Suprapubic skin (tissue), 4 donors: ENCODE measurements around the gene CCL26. TPM values are rescaled to one million over a fixed set of nuclear protein-coding genes. Genes with fewer than 3 reads are reported as not detected.

Experiments
- DNase-seq, 2 donors: peaks; one replicate each; pipeline ENCODE4 v3.0.0-alpha.2; 2019; ENCODE audit warnings: low spot score in 2 of 2
- H3K27ac ChIP-seq: fragments of 200-600 bp; sonication (generic); one replicate; pipeline ENCODE4 v1.5.1; 2019
- H3K27me3 ChIP-seq: fragments of 200-600 bp; sonication (generic); one replicate; pipeline ENCODE4 v1.5.1; 2019
- H3K36me3 ChIP-seq: fragments of 200-600 bp; sonication (generic); one replicate; pipeline ENCODE4 v1.5.1; 2019
- H3K4me1 ChIP-seq: fragments of 200-600 bp; sonication (generic); one replicate; pipeline ENCODE4 v1.5.1; 2019
- H3K4me3 ChIP-seq: fragments of 200-600 bp; sonication (generic); one replicate; pipeline ENCODE4 v1.5.1; 2019; ENCODE audit warnings: mild to moderate bottlenecking
- H3K9me3 ChIP-seq: fragments of 200-600 bp; sonication (generic); one replicate; pipeline ENCODE4 v1.5.1; 2019
- EP300 ChIP-seq: sonication (generic); formaldehyde crosslinking; IDR thresholded peaks from one replicate; pipeline ENCODE4 v1.6.1; 2017; ENCODE audit warnings: antibody characterized with exemption
- POLR2A ChIP-seq, 2 donors: fragments of 450-650 bp; IDR thresholded peaks; one replicate each; pipeline ENCODE4 v1.6.1; 2017; ENCODE audit warnings: antibody characterized with exemption in 2 of 2, mild to moderate bottlenecking in 2 of 2, moderate library complexity in 2 of 2
- POLR2AphosphoS5 ChIP-seq, 3 donors: sonication (generic); formaldehyde crosslinking; IDR thresholded peaks; one replicate each; pipeline ENCODE4 v1.6.1; 2017; ENCODE audit warnings: antibody characterized with exemption in 3 of 3
- WGBS: methylation state at CpG from one replicate; pipeline ENCODE4 v1.1.5; 2018; 5-methylcytosine and 5-hydroxymethylcytosine counted together
- total RNA-seq, 4 donors: library from RNA; depleted of rRNA; stranded (reverse); fragments of >200 nt; gene quantifications; one replicate each; pipeline ENCODE4 v1.1.0, GENCODE V29; 2016
- TF ChIP-seq, protein P1 (sequence below), 2 donors: fragments of 200-600 bp in 1 of 2; fragments of 450-650 bp in 1 of 2; sonication (generic) in 1 of 2; IDR thresholded peaks; one replicate each; pipeline ENCODE4 v1.5.1; 2016 to 2019; ENCODE audit warnings: antibody characterized with exemption in 2 of 2, mild to moderate bottlenecking in 1 of 2, moderate library complexity in 1 of 2

Gene CCL26
- total RNA-seq, 4 donors from 2014 or later: not detected

DNA sequence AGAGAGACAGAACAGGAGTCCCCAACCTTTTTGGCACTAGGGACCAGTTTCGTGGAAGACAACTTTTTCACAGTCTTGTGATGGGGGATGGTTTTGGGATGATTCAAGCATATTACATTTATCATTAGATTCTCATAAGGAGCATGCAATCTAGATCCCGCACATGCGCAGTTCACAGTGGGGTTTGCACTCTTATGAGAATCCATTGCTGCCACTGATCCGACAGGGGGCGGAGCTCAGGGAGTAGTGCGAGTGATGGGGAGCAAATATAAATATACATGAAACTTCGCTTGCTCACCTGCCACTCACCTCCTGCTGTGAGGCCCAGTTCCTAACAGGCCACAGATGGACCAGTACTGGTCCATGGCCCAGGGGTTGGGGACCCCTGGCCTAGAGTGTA lies 14.2 kb downstream of the CCL26 start:
- no peak for DNase-seq

DNA sequence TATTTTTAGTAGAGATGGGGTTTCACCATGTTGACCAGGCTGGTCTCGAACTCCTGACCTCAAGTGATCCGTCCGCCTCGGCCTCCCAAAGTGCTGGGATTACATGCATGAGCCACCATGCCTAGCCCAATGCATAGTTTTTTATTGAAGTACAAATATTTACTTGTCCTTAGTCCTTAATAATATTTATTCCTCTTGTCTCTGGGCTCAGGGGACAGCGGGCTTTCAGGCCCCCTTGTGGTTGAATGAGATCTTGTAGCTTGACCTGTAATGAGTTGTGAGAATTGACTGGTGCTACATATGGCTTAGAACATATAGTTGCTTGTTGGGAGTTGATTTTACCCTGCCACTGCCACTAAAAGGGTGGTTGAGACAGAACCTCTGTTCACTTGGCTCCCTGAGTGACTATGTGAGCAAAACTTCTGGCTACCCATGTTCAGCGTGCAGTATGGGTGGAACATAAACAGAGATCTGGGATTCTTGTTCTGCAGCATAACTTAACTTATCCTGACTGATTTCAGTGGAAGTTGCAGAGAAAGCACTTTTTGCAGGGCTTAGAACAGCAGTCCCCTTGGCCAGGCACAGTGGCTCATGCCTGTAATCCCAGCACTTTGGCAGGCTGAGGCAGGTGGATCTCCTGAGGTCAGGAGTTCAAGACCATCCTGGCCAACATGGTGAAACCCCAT lies 14.9 kb downstream of the CCL26 start:
- H3K27ac ChIP-seq: no peak overlapping the region
- H3K36me3 ChIP-seq: no peaks in the 10 kb centered on the region
- H3K4me3 ChIP-seq: no peak overlapping the region
- no peak for DNase-seq
- TF ChIP-seq POLR2AphosphoS5 (IDR thresholded peaks at IDR 0.05) (no peak), EP300 (no peak), POLR2A (IDR thresholded peaks at IDR 0.05) (no peak)
- TF ChIP-seq, protein P1, sequence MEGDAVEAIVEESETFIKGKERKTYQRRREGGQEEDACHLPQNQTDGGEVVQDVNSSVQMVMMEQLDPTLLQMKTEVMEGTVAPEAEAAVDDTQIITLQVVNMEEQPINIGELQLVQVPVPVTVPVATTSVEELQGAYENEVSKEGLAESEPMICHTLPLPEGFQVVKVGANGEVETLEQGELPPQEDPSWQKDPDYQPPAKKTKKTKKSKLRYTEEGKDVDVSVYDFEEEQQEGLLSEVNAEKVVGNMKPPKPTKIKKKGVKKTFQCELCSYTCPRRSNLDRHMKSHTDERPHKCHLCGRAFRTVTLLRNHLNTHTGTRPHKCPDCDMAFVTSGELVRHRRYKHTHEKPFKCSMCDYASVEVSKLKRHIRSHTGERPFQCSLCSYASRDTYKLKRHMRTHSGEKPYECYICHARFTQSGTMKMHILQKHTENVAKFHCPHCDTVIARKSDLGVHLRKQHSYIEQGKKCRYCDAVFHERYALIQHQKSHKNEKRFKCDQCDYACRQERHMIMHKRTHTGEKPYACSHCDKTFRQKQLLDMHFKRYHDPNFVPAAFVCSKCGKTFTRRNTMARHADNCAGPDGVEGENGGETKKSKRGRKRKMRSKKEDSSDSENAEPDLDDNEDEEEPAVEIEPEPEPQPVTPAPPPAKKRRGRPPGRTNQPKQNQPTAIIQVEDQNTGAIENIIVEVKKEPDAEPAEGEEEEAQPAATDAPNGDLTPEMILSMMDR (IDR thresholded peaks at IDR 0.05): peak in 1 of 2 donors; percentile 18
- H3K27me3 ChIP-seq: no peaks in the 10 kb centered on the region
- no peaks in the 10 kb centered on the region for H3K9me3 ChIP-seq
- 91% methylated on average over 6 of the region's 6 CpGs for WGBS
- H3K4me1 ChIP-seq: no peaks in the 10 kb centered on the region

More for the DNA sequence above, 14.2 kb downstream of the CCL26 start:
- Histone ChIP-seq H3K36me3 (no peaks in the 10 kb centered on the region), H3K9me3 (no peaks in the 10 kb centered on the region), H3K4me1 (no peaks in the 10 kb centered on the region), H3K27ac (no peak overlapping the region), H3K4me3 (no peak overlapping the region), H3K27me3 (no peaks in the 10 kb centered on the region)
- TF ChIP-seq POLR2A (IDR thresholded peaks at IDR 0.05): no peak
- no peak for TF ChIP-seq POLR2AphosphoS5 (IDR thresholded peaks at IDR 0.05)
- TF ChIP-seq EP300: no peak
- TF ChIP-seq, protein P1 (IDR thresholded peaks at IDR 0.05): no peak
- WGBS: 85% methylated on average over 7 of the region's 7 CpGs

DNA sequence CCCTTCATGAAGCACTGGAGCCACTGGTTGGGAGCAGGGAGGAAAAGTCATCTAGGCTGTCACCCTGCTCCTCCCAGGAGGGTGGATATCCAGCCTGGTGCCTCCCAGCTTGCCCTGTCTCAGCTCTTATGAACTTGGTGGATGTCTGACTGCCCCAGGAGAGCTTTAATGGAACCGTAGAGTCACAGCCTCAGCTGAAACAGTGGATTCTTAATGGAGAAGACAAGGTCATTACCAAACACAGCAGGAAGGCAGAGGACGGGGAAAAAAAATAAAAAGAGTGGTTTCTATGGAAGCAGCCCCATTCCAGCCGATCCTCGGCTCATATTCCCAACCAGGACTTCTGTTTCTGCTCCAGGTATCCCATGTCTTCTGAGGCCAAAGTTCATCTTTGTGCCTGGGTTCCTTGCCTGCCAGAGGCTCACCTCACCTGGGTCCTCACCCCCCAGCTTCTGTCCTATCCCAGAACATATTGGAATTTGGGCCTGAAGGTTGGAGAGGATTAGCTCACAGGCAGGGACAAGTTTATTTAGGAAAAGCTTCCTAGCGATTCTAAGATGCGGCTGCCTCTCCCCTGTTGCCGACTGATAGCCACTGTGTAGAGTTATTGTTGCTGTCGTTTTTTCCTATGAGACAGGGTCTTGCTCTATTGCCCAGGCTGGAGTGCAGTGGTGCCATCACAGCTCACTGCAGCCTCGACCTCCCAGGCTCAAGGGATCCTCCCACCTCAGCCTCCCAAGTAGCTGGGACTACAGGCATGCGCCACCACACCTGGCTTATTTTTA lies 15.6 kb downstream of the CCL26 start:
- WGBS: 75% methylated on average over 10 of the region's 10 CpGs
- no peaks in the 10 kb centered on the region for H3K36me3 ChIP-seq
- H3K27me3 ChIP-seq: no peaks in the 10 kb centered on the region
- H3K4me3 ChIP-seq: no peak overlapping the region
- TF ChIP-seq, protein P1 (IDR thresholded peaks at IDR 0.05): no peak
- TF ChIP-seq POLR2AphosphoS5 (IDR thresholded peaks at IDR 0.05) (no peak), POLR2A (IDR thresholded peaks at IDR 0.05) (no peak), EP300 (no peak)
- no peak overlapping the region for H3K27ac ChIP-seq
- no peak for DNase-seq
- no peaks in the 10 kb centered on the region for H3K4me1 ChIP-seq
- no peaks in the 10 kb centered on the region for H3K9me3 ChIP-seq

DNA sequence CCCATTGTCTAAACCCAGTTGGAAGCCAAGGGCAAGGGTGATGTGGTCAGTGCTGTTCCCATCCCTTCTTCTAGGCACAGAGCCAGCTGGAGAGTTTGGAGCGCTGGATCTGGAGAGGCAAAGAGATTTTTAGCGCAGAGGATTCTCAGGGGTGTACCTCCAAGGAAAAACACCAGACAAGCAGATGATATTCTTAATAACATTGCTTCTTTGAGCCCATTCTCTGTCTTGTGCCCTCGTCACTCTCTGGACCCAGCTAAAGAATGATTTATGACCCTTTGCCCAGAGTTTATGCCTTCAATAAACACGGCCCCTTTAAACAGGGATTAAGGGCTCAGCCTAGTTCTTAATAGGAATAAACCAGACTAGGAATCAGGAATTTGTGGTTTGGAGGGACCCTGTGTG lies 28.6 kb downstream of the CCL26 start:
- Histone ChIP-seq H3K4me3 (no peak overlapping the region), H3K4me1 (peaks cover 4% of the 10 kb centered on the region), H3K36me3 (no peaks in the 10 kb centered on the region), H3K27me3 (no peaks in the 10 kb centered on the region), H3K27ac (no peak overlapping the region), H3K9me3 (no peaks in the 10 kb centered on the region)
- TF ChIP-seq, protein P1 (IDR thresholded peaks at IDR 0.05): no peak
- TF ChIP-seq POLR2AphosphoS5 (IDR thresholded peaks at IDR 0.05) (no peak), POLR2A (IDR thresholded peaks at IDR 0.05) (no peak), EP300 (no peak)
- WGBS: 64% methylated on average over 4 of the region's 4 CpGs
- DNase-seq: no peak

DNA sequence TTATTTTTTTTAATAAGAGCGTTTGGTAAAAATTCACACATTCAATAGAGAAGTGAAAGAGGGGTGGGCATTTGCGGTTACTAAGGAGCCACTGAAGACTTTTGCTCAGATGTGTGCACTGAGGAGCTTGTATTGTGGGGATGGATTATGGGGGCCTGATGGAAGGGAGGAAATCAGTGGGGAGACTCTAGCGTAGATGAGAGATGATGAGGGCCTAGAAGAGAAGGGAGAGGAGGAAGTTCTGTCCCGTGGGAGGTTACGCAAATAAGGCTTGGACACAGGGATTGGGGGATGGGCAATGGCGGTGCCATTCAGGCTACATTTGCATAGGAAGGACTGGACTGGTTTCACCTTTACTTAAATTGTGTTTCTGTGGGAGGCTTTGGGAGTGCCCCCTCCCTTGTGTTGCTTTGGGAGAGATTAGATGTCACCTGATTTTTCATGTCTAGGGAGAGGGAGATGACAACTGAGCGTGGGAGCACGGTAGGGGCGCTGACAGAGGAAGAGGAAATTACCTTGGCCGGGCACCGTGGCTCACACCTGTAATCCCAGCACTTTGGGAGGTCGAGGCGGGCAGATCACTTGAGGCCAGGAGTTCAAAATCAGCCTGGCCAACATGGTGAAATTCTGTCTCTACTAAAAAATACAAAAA lies 31.0 kb downstream of the CCL26 start:
- Histone ChIP-seq H3K27me3 (no peaks in the 10 kb centered on the region), H3K27ac (no peak overlapping the region), H3K4me1 (peaks cover 20% of the 10 kb centered on the region), H3K4me3 (no peak overlapping the region), H3K36me3 (no peaks in the 10 kb centered on the region), H3K9me3 (no peaks in the 10 kb centered on the region)
- TF ChIP-seq POLR2A (IDR thresholded peaks at IDR 0.05) (no peak), EP300 (no peak), POLR2AphosphoS5 (IDR thresholded peaks at IDR 0.05) (no peak)
- TF ChIP-seq, protein P1 (IDR thresholded peaks at IDR 0.05): no peak
- WGBS: 62% methylated on average over 13 of the region's 13 CpGs
- DNase-seq: no peak
